NCI-H187 treated with DMSO at 0.1 percent for 48 hours (cell line): ENCODE results near the gene TMEM125.

Experiments
- DNase-seq: peaks from one replicate; lab custom pipeline; 2025; lab: John Stamatoyannopoulos, UW

Gene TMEM125

DNA sequence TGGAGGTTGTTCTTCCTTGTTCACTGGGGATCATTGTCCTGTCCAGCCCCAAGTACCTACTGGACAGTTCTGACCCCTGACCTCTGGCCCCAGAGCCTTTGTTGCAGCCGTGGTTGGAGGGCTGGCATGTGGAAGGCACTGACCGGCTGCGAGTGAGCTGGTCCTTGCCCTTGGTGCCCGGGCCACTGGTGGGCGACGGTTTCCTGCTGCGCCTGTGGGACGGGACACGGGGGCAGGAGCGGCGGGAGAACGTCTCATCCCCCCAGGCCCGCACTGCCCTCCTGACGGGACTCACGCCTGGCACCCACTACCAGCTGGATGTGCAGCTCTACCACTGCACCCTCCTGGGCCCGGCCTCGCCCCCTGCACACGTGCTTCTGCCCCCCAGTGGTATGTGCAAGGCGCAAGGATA lies 42.4 kb downstream of the TMEM125 start:
- no peak for DNase-seq

DNA sequence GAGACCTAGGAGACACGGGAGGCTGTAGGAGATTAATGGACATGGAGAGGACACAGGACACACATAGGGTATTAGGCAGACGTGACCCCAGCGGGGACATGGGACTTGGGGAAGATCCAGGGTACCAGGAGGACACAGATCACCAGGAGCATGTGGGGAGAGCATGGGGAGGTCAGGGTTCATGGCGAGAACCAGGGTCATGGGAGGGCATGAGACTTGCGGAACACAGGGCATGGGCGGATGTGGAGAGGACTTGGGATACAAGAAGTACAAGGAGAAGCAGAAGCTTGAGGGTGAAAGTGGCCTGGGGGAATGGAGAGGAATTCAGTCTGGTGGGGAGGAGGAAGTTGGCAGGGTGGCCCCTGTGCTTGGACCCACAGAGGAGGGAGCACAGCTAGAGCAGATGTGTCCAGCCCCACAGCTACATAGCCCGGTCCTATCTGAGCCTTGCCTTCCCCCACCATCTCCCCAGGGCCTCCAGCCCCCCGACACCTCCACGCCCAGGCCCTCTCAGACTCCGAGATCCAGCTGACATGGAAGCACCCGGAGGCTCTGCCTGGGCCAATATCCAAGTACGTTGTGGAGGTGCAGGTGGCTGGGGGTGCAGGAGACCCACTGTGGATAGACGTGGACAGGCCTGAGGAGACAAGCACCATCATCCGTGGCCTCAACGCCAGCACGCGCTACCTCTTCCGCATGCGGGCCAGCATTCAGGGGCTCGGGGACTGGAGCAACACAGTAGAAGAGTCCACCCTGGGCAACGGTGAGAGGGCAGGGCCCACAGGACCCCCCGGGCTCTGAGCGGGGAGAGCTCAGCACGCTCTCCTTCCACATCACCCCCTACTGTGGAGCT lies 43.1 kb downstream of the TMEM125 start:
- DNase-seq = no peak

DNA sequence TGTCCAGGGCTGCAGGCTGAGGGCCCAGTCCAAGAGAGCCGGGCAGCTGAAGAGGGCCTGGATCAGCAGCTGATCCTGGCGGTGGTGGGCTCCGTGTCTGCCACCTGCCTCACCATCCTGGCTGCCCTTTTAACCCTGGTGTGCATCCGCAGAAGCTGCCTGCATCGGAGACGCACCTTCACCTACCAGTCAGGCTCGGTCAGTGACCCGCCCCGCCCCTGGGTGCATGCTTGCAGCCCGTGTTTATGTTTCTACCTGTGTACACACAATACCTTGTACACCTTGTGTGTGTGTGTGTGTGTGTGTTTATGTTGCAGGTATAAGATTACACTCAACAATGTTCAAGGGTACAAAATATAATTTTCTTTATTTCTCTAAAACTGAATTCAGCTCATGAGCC lies 44.0 kb downstream of the TMEM125 start:
- DNase-seq = no peak

DNA sequence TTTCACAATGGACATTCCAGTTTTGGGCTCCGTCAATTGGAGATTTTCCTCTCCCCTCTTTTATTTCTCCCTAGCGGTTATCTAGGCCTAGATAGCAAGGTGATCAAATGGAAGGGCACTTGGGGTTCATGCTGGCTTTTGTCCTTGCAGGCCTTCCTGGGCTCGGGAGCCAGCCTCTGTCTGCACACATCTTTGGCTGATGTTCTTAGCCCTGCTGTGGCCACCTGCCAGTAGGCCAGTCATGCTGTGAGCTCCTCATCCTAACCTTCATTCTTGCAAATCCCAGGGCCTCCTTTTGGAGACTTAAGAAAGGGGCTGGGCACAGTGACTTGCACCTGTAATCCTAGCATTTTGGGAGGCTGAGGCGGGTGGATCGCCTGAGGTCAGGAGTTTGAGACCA lies 44.5 kb downstream of the TMEM125 start:
- DNase-seq = no peak

DNA sequence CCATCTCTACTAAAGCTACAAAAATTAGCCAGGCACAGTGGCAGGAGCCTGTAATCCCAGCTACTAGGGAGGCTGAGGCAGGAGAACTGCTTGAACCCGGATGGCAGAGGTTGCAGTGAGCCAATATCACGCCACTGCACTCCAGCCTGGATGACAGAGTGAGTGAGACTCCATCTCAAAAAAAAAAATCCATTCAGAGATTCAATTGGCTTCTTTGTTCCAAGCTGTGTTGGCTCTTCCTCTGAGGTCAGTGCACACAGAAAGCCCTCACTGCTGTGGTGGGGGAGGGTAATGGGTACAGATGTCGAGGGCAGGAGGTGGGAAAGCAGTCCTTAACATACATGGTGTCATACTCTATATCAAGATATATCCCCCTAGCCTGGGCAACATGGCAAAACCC lies 45.7 kb downstream of the TMEM125 start:
- DNase-seq = no peak

DNA sequence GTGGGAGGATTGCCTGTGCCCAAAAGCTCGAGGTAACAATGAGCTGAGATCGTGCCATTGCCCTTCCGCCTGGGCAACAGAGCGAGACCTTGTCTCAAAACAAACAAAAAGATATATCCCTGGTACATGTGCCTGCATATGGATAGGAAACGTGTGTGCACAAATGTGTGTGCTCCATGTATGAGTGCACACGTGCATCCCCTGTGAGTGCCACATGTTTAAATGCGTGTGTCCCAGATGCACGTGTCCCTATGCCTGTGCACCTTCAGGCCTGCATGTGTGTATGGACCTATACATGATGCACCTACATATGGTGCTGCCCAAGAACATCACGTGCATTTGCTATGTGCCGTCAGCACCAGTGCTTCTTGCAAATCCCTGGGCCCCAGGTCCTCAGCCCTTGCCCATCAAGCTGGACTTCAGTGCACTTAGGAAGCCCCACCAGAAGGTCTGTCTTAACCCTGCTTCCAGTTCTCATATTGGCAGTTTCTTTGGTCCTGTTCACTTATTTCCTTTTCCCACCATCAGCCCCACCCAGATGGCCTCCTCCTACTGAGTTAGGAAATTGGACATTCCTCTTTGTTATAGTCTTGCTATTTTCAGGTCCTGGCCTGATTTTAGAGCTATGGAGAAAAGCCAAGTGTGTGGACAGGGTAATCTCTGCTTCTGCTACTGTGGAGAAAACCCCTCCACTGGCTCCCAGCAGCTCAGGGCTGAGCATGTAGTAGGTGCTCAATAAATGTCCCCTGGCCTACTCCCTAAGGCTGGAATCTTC lies 46.4 kb downstream of the TMEM125 start:
- no peak for DNase-seq

DNA sequence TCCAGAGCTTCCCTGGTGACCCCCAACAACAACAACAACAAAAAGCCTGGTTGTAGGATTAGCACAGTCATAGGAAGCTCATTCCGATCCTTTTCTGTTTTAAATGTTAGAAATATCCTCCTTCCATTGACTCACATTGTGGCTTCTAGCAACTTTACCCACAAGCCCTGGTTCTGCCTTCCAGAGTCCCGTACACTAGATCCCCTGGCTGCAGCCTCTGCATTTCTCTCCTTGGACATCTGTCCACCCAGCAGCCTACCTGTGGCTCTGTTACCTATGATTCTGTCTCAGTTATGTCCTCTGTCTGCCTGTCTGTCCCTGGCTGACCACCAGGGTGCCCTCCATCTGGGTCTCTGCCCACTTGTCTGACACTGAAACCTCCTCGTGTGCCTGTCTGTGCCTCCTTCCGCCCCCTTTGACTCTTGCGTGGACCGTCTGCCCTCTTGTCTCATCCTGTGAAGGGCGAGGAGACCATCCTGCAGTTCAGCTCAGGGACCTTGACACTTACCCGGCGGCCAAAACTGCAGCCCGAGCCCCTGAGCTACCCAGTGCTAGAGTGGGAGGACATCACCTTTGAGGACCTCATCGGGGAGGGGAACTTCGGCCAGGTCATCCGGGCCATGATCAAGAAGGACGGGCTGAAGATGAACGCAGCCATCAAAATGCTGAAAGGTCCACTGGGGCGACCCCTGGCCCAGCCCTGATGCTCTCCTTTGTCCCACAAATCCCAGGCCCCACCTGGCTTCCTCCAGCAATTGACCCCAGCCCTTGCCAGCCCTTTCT lies 47.1 kb downstream of the TMEM125 start:
- no peak for DNase-seq

DNA sequence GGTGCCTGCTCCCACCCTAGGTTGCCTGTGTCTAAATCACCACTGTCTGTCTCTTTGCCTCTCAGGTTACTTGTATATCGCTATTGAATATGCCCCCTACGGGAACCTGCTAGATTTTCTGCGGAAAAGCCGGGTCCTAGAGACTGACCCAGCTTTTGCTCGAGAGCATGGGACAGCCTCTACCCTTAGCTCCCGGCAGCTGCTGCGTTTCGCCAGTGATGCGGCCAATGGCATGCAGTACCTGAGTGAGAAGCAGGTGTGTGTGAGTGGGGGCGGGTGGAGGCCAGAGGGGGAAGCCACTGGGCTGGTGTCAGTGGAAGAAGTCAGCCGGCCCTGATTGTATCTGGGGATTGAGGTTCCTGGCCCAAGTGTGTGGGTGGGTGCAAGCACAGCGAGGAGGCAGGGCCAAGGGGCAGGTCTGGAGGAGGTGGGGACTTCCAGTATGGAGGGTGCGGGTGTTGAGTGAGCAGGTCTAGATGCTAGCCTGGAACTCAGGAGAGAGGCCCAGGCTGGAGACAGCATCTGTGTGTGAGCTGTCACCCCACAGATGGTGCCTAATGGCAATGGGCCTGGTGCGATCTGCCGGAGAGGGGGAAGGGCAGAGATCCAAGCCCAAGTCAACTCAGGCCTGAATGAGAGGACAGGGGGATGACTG lies 48.2 kb downstream of the TMEM125 start:
- no peak for DNase-seq

DNA sequence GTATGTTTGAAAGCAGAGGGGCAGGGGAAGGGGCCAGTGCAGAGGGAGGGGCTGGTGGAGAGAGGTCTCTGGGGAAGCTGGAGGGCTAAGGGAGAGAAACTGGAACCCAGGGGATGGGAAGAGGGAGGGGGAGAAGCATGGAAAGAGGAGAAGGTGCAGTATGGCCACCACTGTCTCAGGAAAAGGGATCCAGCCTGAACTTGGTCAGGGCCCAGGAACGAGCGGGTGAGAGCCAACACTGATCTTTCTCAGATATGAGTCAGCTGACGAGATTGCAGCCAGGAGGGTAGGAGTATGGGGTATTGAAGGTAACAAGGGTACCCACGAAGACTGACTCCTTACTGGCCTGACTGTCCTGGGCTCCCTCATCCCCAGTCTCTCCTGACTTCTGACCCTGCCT lies 49.0 kb downstream of the TMEM125 start:
- DNase-seq = no peak

DNA sequence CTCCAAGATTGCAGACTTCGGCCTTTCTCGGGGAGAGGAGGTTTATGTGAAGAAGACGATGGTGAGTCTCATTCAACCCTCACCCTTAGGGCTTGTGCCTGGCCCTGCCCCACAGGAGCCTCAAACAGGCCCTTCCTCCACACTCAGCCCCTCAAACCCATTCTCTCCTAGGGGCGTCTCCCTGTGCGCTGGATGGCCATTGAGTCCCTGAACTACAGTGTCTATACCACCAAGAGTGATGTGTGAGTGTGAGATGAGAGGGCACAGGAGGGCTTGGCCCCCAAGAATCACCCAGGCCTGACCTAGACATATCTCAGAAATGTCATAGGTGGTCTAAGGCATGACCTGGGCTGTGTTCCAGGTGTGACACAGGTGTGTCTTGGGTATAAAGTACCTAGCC lies 49.5 kb downstream of the TMEM125 start:
- no peak for DNase-seq

DNA sequence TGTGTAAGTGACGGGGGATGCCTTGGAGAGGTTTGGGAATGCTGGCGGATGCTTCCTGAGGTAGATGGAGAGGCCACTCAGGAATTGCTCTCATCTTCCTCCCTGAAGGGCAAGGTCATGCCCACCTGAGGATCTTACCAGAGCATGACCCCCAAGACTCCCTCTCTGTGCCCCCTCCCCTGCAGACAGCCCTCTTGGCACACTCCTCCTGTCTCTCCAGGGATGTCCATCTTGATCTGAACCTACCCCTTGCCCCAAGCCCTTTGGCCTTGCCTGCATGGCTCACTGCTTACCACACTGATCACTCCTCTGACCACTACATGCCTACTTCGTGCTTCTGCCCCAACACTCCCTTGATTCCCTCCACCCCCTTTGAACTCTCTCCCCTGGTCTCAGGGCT lies 50.0 kb downstream of the TMEM125 start:
- DNase-seq = no peak

DNA sequence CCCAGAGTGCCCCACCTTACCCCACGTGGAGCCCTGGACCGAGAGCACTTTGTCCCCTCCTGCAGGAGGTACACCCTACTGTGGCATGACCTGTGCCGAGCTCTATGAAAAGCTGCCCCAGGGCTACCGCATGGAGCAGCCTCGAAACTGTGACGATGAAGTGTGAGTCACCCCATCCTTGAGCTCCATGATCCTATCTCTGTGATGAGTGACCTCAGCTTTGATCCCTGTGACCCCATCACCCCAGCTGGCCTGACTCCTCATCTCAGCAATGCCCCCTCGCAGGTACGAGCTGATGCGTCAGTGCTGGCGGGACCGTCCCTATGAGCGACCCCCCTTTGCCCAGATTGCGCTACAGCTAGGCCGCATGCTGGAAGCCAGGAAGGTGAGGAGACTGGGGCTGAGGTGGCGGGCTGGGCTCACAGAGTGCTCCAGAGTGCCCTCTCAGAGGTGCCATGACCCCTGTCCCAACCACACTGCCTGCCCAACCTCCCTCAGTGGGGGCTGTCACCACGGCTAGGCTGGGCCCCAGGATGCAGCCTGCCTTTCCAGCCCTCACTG lies 51.6 kb downstream of the TMEM125 start:
- DNase-seq = no peak

DNA sequence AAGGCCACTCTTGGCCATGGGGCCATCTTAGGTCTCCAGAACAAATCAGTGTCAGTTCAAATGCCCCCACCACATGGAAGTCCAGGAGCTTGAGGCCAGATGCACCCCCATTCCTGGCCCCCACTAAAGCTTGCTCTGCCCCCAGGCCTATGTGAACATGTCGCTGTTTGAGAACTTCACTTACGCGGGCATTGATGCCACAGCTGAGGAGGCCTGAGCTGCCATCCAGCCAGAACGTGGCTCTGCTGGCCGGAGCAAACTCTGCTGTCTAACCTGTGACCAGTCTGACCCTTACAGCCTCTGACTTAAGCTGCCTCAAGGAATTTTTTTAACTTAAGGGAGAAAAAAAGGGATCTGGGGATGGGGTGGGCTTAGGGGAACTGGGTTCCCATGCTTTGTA lies 52.7 kb downstream of the TMEM125 start:
- no peak for DNase-seq
